T-helper 22 cell (primary cell): Measurements from ENCODE around the gene GAS2L1.
"Not testable (repeated sequence)": the region's sequence is repeated elsewhere in the genome, so short reads cannot be mapped to it uniquely, and the experiment has no call there.

Experiments
- DNase-seq: peaks from one replicate; pipeline ENCODE4 v3.0.0-alpha.2; 2020; ENCODE audit warnings: low read depth

GAS2L1 gene

DNA sequence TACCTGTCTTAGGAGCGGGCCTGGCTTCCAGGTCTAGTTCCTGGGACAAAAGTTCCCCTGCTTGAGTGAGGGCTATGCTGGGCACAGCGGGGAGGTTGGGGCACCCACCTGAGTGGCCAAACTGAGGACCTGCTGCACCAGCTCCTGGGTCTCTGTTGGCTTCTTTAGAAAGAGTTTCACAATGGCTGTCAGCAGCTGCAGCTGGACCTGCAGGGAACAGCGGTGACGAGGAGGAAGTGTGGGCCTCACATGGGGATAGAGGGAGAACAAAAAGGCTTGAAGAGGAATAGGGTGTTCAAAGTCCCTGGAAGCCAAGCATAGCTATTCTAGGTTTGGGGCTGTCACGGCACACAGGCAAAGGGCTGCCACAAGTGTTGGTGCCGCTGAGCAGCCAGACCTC, 35.7 kb downstream of the GAS2L1 start:
- no peak for DNase-seq

GRCh38 chr22:29342577-29343312, 36.3 kb downstream of the GAS2L1 start:
- no peak for DNase-seq

DNA sequence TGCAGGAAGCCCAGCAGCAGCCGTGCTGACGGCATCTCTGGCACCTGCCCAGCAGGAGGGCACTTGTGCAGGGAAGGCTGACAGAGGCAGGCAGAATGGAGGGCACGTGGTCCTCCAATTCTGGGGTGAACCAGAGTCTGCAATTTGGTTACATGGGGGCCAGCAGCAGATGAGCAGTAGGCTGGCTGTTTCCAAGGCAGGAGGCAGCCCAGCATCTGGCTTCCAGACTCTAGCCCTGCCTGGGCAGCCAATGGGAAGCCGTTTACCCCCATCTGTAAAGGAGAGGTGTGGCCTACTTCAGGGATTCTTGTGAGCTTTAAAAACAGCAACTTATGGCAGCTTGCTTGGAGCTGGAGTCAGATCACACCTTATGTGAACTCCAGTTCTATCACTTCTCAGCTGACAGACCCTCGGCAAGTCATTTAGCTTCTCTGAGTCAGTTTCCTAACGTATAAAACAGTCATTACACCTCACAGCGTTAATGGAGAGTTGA, 36.9 kb downstream of the GAS2L1 start:
- no peak for DNase-seq

GRCh38 chr22:29344137-29344536, 37.7 kb downstream of the GAS2L1 start:
- no peak for DNase-seq

GRCh38 chr22:29344889-29345288, 38.4 kb downstream of the GAS2L1 start:
- not testable (repeated sequence) for DNase-seq

- no peak for DNase-seq
Observed at GRCh38 chr22:29345932-29346331, 39.5 kb downstream of the GAS2L1 start.

DNA sequence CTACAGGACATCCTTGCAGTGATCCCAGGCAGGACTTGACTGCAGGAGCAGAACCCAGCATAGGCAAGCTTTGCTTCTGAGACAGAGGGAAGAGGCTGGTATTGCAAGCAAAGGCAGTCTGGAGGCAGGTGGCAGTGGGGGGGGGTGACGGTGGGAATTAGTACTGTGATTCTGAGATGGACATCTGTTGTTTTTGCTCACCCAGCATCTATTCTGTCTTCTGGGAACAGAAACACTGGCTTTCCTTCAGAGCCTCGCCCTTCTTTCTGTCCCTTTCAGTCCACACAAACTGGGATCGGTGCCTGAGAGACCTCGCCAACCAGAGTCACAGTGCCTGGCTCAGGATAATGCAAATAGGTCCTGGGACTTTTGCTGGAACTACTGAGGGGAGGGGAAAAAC, 40.2 kb downstream of the GAS2L1 start:
- no peak for DNase-seq

DNA sequence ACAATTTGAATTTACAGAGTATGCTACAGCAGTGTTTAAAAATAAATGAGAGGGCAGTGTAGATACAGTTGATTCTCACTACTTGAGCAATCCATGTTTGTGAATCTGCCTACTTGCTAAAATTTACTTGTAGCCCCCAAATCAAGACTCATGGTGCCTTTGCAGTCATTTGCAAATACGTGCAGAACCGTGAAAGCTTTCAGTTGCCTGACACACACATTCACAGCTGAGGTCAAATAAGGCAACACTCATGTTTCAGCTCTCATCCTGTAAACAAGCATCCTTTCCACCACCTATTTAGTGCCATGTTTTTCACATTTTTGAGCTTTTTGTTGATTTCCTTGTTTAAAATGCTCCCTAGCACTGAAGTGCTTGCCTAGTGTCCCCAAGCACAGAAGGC, 41.6 kb downstream of the GAS2L1 start:
- no peak for DNase-seq

GRCh38 chr22:29348956-29349355, 42.5 kb downstream of the GAS2L1 start:
- no peak for DNase-seq

DNA sequence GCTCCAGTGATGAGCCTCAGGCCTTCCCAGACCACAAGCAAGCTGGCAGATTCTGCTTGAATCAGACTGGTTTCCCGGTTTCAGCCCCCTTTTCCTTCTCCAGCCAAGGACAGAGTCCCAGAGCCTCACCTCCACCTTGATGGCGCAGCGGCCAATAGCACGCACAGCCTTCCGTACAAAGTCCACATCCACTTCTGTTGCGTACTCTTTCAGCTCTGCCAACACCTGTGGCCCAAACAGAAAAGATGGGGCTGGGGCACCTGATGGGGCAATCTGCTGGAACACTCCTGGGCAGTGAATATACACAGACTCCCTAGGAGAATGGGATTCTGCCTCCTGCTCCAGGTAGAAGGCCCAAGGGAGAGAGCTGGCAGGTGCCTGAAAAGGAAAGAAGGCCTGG, 44.6 kb downstream of the GAS2L1 start:
- no peak for DNase-seq

DNA sequence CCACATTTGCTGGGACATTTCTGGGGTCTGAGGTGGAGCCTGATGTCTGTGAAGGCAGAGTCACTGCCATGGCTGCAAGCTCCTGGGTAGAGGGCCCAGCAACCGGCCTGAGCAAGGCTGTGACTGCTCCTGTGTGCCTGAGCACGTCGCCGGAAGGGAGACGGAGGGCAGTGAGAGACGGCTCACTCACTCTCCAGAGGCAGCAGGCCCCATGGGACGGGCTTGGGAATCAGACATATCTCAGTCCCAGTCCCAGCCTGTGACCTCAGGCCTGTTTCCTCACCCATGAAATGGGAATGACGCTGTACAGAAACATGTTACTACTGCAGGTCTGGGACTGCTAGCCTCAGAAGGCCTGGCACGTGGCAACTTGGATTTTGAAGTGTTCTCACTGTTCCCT, 45.4 kb downstream of the GAS2L1 start:
- DNase-seq: no peak

GRCh38 chr22:29352778-29353177, 46.3 kb downstream of the GAS2L1 start:
- DNase-seq: no peak

DNA sequence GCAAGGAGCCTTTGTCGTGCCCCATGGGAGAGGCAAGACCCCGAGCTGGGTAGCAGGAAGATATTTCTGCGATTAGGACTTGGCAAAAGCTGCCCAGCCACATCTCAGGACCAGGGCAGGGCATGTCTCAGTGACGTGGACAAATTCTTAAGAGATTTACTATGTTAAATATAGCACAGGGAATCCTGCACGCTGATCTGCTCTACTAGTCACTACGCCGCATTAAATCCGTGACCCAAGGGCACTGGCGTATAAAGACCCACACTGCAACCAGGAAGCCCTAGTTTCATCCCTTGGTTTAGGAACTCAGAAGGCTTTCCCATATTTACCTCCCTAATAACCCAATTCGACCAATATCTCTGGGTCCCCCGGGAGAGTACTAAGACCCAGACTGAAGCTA, 46.8 kb downstream of the GAS2L1 start:
- no peak for DNase-seq

DNA sequence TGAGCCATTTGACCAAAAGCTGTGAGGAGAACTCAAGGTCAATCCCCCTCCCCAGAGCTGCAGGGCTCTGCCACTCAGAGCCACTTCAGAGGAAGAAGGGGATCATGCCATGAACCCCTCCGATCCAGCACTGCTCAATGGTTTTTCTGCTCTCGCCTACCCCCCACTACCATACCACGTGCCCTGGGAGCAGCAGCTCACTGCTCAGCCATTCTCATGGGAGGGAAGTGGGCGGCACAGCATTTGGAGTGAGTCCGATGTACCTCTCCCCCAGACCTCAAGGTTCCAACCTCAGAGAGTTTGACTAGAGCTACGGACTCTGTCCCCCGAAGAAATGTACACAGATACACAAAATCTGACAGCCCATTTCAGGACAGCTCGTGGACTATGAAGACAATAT, 47.4 kb downstream of the GAS2L1 start:
- DNase-seq: no peak

- DNase-seq: not testable (repeated sequence)
Observed at GRCh38 chr22:29357193-29357890, 50.9 kb downstream of the GAS2L1 start.

DNA sequence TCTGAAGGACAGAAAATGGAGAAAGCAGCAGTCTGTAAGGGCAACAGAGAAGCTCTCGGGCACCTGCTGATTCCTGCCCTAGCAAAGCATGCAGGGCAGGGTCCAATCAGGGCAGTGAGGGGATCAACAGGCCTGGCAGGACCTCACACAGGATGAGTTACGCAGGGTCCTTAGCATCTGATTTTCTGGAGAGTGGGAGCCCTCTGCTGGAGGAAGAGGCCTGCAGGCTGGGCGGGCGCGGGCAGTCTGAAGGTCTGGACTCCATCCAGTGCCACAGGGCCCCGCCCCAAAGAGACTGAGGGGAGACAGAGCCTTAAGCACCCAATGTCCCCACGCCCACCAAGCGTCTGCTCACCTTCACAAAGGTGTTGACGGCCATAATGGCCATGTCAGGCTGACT, 53.0 kb downstream of the GAS2L1 start:
- no peak for DNase-seq
